Stimulated activated CD8-positive, alpha-beta memory T cell treated with anti-CD3 and anti-CD28 coated beads, Interleukin-15, amount 100 ng/mL, for 4 hours (primary cell): ENCODE measurements around the gene SPATA3.

ENCODE experiments used
- DNase-seq, 2 donors: peaks; one replicate each; pipeline ENCODE4 v3.0.0-alpha.2; 2020; ENCODE audit warnings: low read depth in 2 of 2

SPATA3 gene

DNA sequence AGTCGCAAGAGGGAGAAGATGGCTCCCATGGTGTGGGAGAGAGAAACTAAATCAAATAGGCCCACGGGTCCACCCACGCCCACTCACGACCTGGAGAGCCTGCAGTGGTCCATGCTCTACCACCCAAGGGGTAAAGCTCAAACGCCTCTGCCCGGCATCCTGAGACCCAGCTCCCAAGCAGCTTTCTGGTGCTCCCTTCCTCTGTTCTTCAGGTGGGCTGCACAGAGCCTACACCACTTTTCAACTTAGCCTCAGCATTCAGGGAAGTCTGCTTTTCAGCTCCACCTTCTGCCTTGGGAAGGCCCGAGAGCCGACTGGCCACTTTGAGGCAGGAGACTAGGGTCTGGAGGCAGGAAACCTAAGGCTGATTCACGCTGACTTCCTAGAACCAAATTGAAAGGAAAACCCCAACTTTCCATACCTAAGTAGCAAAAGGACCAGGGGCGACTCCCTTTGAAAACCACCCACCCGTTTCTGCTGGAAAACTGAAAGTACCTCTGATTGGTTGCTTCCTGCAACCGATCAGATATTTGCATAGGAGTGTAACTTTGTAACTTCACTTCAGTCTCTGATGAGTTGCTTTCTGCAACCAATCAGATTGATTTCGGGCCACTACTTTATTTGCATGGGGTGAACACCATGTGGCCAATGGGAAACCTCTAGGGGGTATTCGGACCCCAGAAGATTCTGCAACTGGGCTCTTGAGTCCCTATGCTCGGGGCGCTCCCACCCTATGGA is 26.8 kb upstream of the SPATA3 start:
- no peak for DNase-seq

DNA sequence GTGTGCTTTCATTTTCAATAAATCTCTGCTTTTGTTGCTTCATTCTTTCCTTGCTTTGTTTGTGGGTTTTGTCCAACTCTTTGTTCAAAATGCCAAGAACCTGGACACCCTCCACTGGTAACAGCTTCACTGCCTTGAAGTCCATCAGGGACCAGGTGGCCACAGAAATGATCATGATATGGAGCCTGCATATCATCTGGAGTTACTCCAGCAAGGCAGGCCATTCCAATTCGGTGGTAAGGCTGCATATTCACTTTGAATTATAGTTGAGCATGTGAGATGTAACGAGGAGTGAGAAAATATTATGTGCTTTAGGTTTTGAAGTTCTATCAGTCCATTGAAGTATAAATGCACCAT is 26.3 kb upstream of the SPATA3 start:
- no peak for DNase-seq

DNA sequence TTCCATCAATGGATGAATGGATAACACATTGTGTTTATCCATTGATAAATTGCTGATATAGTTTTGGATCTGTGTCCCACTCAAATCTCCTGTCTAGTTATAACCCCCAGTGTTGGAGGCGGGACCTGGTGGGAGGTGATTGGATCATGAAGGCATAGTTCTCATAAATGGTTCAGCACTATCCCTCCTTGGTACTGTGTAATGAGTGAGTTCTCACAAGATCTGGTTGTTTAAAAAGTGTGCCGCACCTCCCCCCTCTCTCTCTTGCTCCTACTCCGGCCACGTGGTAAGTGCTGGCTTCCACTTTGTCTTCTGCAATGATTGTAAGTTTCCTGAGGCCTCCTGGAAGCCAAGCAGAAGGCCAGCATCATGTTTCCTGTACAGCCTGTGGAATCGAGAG is 23.9 kb upstream of the SPATA3 start:
- no peak for DNase-seq

DNA sequence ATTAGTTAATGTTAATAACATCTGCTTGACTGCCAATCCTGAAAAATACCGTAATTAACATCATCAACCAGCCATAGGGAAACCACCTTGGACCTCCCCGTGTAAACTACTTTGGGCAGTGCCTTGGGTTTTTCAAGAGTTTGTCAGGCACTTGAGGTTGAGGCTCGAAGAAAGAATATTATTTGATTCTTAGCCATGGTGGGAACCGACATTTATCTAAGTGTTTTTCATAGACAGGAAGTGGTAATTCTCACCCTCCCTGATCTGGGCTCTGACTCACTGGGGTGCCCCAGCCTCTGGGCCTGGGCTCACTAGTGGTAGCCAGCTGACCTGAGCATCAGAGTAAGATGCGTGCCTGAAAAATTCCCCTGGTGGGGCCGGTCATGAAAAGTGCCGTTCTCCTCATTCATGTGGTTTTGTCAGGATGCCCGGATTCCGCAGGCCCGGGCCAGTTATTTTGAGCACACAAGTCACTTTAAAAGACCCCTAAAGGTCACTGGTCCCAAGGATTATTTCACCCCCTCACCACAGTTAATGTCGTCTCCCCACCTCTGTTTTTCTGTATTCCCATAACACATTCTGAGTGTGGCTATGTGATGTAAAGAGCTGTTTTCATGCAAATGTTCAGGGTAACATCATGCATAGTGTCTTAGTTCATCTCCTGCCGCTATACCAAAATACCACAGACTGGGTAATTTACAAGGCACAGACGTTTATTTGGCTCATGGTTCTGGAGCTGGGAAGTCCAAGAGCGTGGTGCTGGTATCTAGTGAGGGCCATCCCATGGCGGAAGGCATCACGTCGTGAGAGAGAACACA is 21.6 kb upstream of the SPATA3 start:
- peak; percentile 61 to 66 for DNase-seq

DNA sequence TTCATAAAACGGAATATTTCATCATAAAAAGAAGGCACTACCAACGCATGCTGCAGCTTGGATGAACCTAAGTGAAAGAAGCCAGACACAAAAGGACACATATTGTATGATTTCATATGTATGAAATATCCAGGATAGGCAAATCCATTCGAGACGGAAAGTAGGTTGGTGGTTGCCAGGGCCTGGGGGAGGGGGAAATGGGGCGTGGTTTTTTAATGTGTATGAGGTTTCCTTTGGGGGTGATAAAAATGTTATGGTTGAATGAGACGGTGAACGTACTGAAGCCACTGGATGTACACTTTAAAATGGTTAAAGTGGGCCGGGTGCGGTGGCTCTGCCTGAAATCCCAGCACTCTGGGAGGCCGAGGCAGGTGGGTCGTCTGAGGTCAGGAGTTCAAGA is 20.0 kb upstream of the SPATA3 start:
- no peak for DNase-seq

DNA sequence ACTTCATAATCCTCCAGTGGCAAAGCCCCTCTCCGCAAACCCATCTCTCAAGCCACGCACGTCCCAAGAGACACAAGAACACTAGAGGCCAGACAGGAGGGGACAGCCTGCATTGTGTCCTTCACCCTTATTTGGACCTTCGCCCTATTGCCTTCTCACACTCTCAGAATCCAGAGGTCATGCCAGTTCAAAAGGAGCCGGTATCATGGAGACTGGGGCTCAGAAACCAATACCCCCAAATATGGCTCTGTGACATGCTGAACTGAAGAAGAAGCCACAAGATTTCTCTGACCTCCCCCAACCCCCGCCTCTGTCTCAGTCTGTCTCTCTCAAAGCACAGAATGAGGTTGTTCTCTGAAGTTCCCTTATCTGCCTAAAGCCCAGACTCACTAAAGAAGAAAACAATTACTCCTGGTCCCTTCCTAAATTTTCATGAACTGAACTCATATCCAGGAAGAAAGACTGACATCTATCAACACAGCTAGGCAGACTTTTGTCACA is 19.2 kb upstream of the SPATA3 start:
- DNase-seq, result no peak

DNA sequence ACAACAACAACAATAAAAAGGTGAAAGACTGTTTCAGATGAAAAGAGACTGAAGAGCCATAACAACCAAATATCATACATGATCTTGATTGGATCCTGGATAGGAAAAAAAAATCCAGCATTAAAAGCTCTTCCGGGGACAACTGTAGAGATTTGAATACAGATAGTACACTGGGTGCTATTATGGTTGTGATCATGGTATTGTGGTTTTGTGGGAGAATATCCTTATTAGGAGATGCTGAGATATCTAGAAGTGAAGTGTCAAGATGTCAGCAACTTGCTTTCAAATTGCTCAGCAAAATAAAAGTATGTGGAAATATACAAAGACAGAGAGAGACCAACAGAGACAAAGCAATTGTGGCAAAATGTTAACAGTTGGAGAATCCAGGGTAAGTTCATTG is 15.5 kb upstream of the SPATA3 start:
- no peak for DNase-seq

DNA sequence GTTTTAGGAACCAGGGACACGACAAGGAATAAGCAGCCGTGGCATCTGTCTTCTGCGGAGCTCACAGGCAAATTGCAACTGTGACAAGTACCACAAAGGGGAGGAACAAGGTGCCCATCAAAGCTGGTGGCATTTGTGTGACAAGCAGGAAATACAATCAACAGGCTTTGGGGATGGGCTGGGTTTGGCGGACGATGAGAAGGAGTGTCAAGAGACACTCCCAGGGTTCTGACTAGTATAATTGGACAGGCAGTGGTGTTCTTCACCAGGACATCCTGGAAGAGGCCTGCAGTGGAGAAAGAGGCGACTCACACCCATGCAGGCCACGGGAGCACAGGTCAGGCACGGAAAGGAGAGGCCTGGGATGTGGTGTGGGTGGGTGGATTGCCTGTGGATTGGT is 14.2 kb upstream of the SPATA3 start:
- no peak for DNase-seq

DNA sequence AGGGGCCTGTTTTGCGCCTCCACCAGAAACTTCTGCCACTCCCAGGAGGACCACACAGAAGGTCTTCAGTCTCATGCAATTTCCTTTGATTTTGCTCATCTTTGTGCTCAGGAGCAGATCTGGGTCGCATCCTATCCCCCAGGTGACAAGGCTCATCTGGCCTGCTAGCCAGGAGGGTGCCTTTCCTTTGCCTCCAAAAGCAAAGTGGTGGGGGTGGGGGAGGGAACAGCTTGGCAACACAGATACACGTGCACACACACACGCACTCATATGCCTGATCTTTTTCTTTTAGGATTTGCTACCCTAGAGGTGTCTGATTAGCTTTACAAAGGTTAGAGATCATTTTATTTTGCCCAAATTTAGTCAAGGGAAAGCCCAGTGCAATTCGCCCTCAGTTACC is 13.8 kb upstream of the SPATA3 start:
- DNase-seq, result no peak

DNA sequence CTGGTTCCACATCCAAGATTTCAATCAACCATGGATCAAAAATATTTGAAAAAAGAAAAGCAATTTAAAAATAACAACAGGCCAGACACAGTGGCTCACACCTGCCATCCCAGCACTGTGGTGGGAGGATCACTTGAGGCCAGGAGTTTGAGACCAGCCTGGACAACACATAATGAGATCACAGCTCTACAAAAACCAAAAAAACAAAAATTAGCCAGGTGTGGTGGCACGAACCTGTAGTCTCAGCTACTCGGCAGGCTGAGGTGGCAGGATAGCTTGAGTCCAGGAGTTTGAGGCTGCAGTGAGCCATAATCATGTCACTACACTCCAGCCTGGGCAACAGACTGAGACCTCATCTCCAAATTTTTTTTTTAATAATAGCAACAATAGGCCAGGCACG is 13.4 kb upstream of the SPATA3 start:
- no peak for DNase-seq

DNA sequence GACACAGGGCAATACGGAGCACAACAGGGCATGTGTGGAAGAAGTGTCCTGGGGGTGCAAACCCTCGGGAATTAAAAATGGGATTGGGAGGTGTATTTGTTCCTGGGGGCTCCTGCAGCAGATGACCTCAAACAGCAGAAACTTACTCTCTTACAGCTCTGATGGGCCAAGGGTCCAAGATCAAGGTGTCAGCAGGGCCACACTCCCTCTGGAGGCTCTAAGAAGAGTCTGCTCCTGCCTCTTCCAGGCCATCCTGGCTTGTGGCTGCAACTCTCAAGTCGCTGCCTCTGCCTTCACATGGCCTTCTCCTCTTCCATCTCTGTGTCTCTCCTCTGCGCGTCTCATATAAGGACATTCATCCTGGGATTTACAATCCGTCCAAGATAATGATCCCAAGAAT is 12.4 kb upstream of the SPATA3 start:
- DNase-seq, result no peak

DNA sequence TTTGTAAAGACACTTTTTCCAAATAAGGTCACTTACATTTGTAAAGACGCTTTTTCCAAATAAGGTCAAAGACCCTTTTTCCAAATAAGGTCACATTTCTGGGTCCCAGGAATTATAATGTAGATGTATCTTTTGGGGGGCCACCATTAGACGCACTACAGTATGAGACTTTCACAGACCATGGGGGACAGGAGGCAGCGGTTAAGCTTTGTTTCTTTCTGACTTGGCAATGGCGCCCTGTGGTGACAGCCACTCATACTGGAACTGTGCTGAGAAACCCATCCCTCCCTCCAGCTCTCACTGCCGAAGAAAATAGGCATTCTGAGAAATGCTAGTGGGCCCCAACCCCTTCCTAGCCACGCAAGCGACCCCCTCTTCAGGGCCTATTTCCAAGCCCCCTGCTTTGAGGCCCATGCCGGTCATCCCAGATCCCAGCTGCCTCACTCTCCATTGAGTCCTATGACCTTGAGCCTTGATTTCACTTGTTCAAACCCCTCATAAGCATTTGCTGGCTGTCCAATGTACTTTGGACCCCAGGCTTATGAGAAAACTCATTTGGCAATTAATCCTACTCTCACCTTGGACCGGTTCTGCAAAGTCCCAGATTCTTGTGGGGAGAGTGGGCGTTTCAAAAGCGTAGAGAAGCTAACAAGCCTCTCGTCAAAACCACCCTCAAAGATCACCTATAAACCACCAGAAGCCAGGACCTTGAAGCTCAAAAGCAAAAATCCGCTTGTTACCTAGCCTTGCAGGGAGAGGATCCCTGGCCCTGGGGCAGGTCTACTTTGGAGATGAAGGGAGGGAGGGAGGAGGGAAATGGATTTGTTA is 11.3 kb upstream of the SPATA3 start:
- DNase-seq, result no peak

DNA sequence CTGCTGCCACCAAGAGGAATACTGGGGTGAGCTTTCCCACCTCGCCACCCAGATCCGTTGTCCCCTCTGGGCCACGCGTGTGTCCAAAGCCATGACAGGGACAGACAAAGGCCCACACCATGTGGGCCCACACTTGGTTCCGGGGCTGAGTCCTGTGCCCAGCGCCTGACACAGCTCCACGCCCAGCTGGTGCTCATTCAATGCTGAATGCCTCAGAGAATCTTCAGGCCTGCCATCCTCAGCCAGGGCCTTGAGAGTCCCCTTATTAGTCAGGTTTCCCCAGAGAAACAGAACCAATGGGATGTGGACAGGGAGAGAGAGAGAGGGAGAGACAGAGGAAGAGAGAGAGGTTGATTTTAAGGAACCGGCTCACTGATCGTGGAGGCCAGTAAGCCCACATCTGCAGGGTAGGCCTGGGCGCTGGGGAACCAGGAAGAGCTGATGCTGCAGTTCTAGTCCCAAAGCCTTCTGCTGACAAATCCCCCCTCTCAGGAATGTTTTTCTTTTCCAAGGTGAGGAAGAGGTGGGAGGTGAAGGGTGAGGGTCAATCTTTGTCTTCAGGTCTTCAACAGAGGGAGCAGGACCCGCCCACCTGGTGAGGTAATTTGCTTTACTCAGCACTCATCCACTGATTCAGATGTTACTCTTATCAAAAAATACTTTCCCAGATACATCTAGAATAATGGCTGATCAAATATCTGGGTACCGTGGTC is 10.2 kb upstream of the SPATA3 start:
- DNase-seq, result no peak

DNA sequence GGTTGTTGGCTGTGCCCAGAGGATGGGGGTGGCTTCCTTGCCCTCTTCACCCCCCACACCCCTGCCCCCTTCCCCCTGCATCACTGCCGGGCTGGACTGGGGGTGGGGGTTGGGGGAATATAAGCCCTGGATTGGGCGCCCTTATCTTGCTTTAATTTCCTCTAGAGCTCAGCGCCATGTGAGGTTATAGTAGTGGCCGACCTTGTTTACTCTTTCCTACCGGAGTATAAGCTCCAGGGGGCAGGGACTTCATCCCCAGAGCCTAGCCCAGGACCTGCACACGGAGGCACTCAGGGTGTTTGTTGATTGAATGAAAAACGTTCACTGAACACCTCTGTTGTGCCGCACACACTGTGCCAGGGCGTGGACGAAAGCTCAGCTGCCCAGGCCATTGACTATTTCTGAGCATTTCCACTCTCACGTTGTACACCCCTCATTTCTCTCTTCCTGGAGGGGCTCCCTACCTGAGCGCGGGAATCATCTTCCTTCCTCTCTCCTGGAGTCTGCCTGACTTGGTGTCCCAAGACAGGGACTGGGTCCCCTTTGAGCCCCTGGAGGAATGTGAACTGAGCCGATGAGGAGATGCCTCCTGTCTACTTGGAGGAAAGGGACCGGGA is 9.3 kb upstream of the SPATA3 start:
- no peak for DNase-seq

DNA sequence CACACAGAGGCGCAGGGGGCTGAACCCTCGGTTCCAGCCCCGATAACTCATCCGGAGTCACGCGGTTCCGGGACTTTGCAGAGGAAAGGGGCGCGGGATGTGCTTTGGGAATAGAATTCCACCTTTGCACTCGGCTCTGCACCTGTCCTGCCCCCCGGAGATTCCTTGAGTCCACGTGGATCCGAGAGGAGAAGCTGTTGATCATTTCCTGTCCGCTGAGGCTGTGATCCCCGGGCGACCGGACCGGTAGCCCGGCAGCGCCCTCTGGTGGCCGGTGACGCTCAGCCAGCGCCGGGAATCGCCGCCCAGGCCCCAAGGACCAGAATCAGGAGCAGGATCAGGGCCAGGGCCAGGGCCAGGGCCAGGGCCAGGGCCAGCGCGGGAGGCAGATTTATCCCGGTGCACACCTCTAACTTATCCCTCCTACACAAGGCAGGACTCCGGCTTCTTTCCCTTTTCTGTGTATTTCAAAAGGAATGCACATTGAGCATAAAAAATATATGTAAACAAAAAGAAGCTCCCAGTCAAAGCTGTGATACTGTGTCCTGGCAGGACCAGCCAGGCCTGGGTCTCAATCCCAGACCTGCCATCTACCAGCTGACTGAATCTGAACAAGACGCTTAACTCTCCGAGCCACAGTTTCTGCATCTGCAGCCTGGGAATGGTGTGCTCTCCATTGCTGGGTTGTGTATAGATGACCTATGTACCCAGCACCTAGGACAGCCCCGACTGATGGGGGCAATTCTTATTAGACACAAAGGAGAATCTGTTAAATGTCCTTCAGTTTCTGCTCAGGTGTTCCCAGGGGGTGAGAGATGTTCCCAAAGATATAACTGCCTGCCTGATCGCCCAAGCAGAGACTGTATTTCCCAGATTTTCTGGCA is 8.5 kb upstream of the SPATA3 start:
- peak; percentile 45 to 53 for DNase-seq

DNA sequence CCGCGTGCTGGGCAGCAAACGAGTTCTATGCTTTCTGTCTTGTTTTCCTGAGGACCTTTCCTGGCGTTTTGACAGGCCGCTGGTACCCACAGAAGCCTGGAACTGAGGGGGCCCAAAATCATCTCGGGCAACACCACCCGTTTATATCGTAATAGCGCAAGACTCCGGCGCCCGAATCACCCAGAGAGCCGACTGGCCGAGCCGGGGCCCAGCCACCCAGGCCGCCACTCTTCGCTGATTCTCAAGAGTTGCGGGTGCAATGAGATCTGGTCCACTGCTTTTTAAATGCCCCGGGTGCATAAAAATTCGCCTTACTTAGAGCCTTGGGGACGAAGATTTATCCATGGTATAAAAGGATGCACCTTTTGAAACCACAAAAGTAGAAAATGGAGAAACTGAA is 6.2 kb upstream of the SPATA3 start:
- DNase-seq, result no peak

DNA sequence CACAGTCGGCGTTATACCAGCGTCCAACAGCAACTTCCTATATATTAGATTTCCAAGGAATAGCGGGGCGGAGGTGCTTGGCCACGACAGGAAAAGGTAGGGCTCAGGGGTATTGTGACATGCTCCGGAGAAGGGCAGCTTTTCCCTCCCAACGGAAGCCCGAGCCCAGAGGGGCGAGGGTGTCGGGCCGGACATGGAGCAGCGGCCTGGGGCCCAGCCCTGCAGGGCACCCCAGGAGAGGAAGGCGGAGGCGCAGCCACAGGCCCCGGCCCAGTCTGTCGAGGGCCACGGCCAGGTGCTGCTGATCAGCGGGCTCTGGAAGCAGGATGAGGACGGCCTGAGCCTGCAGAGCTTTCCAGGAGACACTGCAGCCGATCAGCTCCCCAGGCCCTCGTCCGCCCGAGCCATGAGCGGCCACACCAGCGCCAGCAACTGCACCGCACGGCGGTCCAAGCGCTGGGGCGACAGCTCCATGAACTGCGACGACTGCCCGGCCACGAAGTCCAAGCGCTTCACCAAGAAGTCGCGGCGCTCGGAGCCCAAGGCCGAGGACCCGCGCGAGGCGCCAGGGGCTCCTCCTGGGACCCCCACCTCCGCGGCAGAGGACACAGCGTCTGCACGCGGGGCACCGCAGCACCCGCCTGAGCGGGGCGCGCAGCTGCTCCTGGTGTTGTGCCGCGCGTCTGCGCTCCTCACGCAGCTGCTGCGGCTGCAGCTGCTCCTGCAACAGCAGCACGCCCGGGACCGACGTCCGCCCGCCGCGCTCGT is 5.6 kb upstream of the SPATA3 start:
- no peak for DNase-seq

DNA sequence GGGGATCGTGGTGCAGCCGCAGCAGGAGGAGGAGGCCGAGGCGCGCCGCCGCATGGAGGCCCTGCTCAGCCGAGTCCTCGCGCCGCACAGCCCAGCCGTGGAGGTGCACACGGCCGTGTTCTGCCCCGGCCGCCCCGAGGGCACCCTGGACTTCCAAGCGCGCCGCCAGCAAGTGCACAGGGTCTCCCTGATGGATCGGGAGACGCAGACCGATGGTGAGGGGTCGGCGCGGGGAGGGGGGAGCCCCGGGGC is 5.1 kb upstream of the SPATA3 start:
- no peak for DNase-seq

DNA sequence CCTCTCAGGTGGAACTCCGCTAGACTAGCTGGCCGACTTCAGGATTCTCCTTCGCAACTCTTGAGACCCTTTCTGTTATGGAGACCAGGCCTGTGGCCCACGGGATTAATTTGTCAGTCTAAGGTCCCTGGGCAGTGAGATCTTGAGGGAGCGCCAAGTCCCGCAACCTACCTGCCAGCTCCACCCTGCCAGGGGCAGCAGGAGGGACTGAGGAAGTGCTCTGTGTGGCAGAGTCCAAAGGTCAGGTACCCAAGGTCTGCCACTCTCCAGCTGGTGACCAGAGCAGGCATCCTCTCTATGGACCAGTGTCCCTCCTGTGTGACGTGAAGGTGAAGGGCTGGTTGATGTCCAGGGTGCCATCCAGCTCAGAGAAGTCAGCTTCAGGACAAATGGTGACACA is 4.3 kb upstream of the SPATA3 start:
- DNase-seq, result no peak

DNA sequence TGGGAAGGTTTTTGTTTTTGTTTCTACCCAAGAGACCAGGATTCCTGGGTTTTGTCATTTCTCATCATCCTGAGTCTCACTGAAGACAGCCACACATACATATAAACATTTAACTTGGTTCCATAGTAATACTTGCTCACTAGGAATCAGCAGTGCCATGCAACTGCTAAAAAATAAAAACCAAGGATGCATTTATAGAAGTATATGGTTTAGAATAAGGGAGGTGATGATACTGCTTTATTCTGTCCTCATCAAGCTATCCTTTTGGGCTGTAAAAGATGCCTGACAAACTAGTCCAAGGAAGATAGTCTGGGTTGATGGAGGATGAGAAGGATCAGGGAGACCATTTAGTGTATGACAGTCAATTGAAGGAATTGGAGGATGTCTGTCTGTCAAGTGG is 740 bp downstream of the SPATA3 start:
- DNase-seq, result no peak
